Measurements from ENCODE around the gene CFTR.
"Not testable (repeated sequence)": the region's sequence is repeated elsewhere in the genome, so short reads cannot be mapped to it uniquely, and the experiment has no call there.

Gene CFTR

GRCh38 chr7:117508676-117509075 is 28.9 kb downstream of the CFTR start:
- no peak overlapping the region for H3K4me2 ChIP-seq (ENCODE audit: low read depth, low read length, poor library complexity, severe bottlenecking)
- H3F3A ChIP-seq (ENCODE audit: low read depth) = no peaks in the 10 kb centered on the region
- no peak for TF ChIP-seq EZH2phosphoT487 (IDR thresholded peaks at IDR 0.05; ENCODE audit: borderline replicate concordance)
- TF ChIP-seq CTCF (conservative IDR thresholded peaks at IDR 0.05; ENCODE audit: low read length) = no peak
- no peak overlapping the region for H3K4me3 ChIP-seq (ENCODE audit: low read length, poor library complexity, severe bottlenecking)
- no peaks in the 10 kb centered on the region for H3K27me3 ChIP-seq (ENCODE audit: insufficient read depth, low read length, poor library complexity, severe bottlenecking)
- no peaks in the 10 kb centered on the region for H3K9me3 ChIP-seq (ENCODE audit: insufficient read depth, low read depth, low read length)
- no peaks in the 10 kb centered on the region for H3K79me2 ChIP-seq (ENCODE audit: insufficient read depth, low read length)
- H3K36me3 ChIP-seq (ENCODE audit: insufficient read depth, low read length) = no peaks in the 10 kb centered on the region
- no peaks in the 10 kb centered on the region for H3K4me1 ChIP-seq (ENCODE audit: insufficient read depth, low read length, poor library complexity, severe bottlenecking)
- no peak overlapping the region for H3K9ac ChIP-seq (ENCODE audit: low read depth, low read length, poor library complexity, severe bottlenecking)
- no peaks in the 10 kb centered on the region for H4K20me1 ChIP-seq (ENCODE audit: insufficient read depth, low read length, poor library complexity, severe bottlenecking)
- no peak overlapping the region for H2AFZ ChIP-seq (ENCODE audit: low read length)
- no peaks in the 10 kb centered on the region for H3K9me2 ChIP-seq (replicated peaks; ENCODE audit: low read depth, low read length)

DNA sequence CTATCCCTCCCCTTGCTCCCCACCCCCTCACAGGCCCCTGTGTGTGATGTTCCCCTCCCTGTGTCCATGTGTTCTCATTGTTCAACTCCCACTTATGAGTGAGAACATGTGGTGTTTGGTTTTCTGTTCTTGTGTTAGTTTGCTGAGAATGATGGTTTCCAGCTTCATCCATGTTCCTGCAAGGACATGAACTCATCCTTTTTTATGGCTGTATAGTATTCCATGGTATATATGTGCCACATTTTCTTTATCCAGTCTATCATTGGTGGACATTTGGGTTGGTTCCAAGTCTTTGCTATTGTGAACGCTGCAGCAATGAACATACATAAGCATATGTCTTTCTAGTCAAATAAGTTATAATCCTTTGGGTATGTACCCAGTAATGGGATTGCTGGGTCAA is 37.4 kb downstream of the CFTR start:
- H3K4me1 ChIP-seq (ENCODE audit: insufficient read depth, low read length, poor library complexity, severe bottlenecking); H3K79me2 ChIP-seq (ENCODE audit: insufficient read depth, low read length): not testable (repeated sequence)

DNA sequence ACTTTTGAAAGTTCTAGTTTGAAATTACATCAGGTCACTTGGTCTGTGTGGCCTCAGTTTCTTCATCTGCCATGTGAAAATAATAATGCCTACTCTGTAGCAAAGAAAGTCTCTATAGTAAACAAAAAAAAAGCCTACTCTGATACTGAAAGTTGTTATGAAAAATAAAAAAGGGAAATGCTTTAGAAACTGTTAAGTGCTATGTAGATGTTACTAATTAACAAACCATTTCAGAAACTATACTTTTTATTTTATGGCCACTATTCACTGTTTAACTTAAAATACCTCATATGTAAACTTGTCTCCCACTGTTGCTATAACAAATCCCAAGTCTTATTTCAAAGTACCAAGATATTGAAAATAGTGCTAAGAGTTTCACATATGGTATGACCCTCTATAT is 50.6 kb downstream of the CFTR start:
- Histone ChIP-seq H3K4me1 (ENCODE audit: insufficient read depth, low read length, poor library complexity, severe bottlenecking) (no peaks in the 10 kb centered on the region), H3K4me2 (ENCODE audit: low read depth, low read length, poor library complexity, severe bottlenecking) (no peak overlapping the region), H2AFZ (ENCODE audit: low read length) (no peak overlapping the region), H3K79me2 (ENCODE audit: insufficient read depth, low read length) (no peaks in the 10 kb centered on the region), H3K9me2 (replicated peaks; ENCODE audit: low read depth, low read length) (no peaks in the 10 kb centered on the region), H3K9me3 (ENCODE audit: insufficient read depth, low read depth, low read length) (no peaks in the 10 kb centered on the region), H3K4me3 (ENCODE audit: low read length, poor library complexity, severe bottlenecking) (no peak overlapping the region), H3K27me3 (ENCODE audit: insufficient read depth, low read length, poor library complexity, severe bottlenecking) (no peaks in the 10 kb centered on the region), H4K20me1 (ENCODE audit: insufficient read depth, low read length, poor library complexity, severe bottlenecking) (no peaks in the 10 kb centered on the region), H3F3A (ENCODE audit: low read depth) (no peaks in the 10 kb centered on the region), H3K36me3 (ENCODE audit: insufficient read depth, low read length) (no peaks in the 10 kb centered on the region), H3K9ac (ENCODE audit: low read depth, low read length, poor library complexity, severe bottlenecking) (no peak overlapping the region)
- no peak for TF ChIP-seq EZH2phosphoT487 (IDR thresholded peaks at IDR 0.05; ENCODE audit: borderline replicate concordance)
- TF ChIP-seq CTCF (conservative IDR thresholded peaks at IDR 0.05; ENCODE audit: low read length) = no peak

More for the DNA sequence above, 37.4 kb downstream of the CFTR start:
- not testable (repeated sequence) for H3K9ac ChIP-seq (ENCODE audit: low read depth, low read length, poor library complexity, severe bottlenecking); H3K36me3 ChIP-seq (ENCODE audit: insufficient read depth, low read length); H3K27me3 ChIP-seq (ENCODE audit: insufficient read depth, low read length, poor library complexity, severe bottlenecking); H3F3A ChIP-seq (ENCODE audit: low read depth); H3K9me2 ChIP-seq (replicated peaks; ENCODE audit: low read depth, low read length); H2AFZ ChIP-seq (ENCODE audit: low read length); H3K4me3 ChIP-seq (ENCODE audit: low read length, poor library complexity, severe bottlenecking); H4K20me1 ChIP-seq (ENCODE audit: insufficient read depth, low read length, poor library complexity, severe bottlenecking); H3K9me3 ChIP-seq (ENCODE audit: insufficient read depth, low read depth, low read length); H3K4me2 ChIP-seq (ENCODE audit: low read depth, low read length, poor library complexity, severe bottlenecking)

- Histone ChIP-seq H3F3A (ENCODE audit: low read depth) (no peaks in the 10 kb centered on the region), H2AFZ (ENCODE audit: low read length) (no peak overlapping the region), H4K20me1 (ENCODE audit: insufficient read depth, low read length, poor library complexity, severe bottlenecking) (no peaks in the 10 kb centered on the region), H3K4me1 (ENCODE audit: insufficient read depth, low read length, poor library complexity, severe bottlenecking) (no peaks in the 10 kb centered on the region), H3K27me3 (ENCODE audit: insufficient read depth, low read length, poor library complexity, severe bottlenecking) (no peaks in the 10 kb centered on the region), H3K79me2 (ENCODE audit: insufficient read depth, low read length) (no peaks in the 10 kb centered on the region), H3K9ac (ENCODE audit: low read depth, low read length, poor library complexity, severe bottlenecking) (no peak overlapping the region), H3K9me2 (replicated peaks; ENCODE audit: low read depth, low read length) (no peaks in the 10 kb centered on the region), H3K4me2 (ENCODE audit: low read depth, low read length, poor library complexity, severe bottlenecking) (no peak overlapping the region), H3K9me3 (ENCODE audit: insufficient read depth, low read depth, low read length) (no peaks in the 10 kb centered on the region), H3K4me3 (ENCODE audit: low read length, poor library complexity, severe bottlenecking) (no peak overlapping the region), H3K36me3 (ENCODE audit: insufficient read depth, low read length) (no peaks in the 10 kb centered on the region)
- TF ChIP-seq CTCF (conservative IDR thresholded peaks at IDR 0.05; ENCODE audit: low read length) (no peak), EZH2phosphoT487 (IDR thresholded peaks at IDR 0.05; ENCODE audit: borderline replicate concordance) (no peak)
Measured at GRCh38 chr7:117531595-117532244, 51.9 kb downstream of the CFTR start.
